Endothelial cell of umbilical vein (primary cell): ENCODE data around the gene ATP8A2. TPM values are rescaled to one million over a fixed set of nuclear protein-coding genes. Genes with fewer than 3 reads are reported as not detected.

ENCODE experiments used
- BruUV-seq: library from RNA; stranded (reverse); fragments of 400-500 nt; replicated peaks from 2 replicates; lab custom pipeline; 2021; lab: Mats Ljungman, UMichigan
- CTCF ChIA-PET: fragments of 300-600, 350-600 bp; sonication (Branson Sonifier 250); formaldehyde crosslinking; loops from one replicate; lab custom pipeline; 2021; ENCODE audit warnings: antibody characterized with exemption, inconsistent platforms; lab: Charles Lee
- POLR2A ChIA-PET: fragments of 300-600, 350-600 bp; sonication (Branson Sonifier 250); formaldehyde crosslinking; loops from one replicate; lab custom pipeline; 2021; ENCODE audit warnings: antibody characterized with exemption, inconsistent platforms; lab: Charles Lee
- DNase-seq: peaks from one replicate; pipeline ENCODE4 v3.0.0-alpha.2; 2011; ENCODE audit warnings: low read depth, low spot score
- FAIRE-seq: peaks from 2 replicates; lab custom pipeline; 2011; peaks lifted over from hg19 to GRCh38; lab: Jason Lieb, UNC
- H2AFZ ChIP-seq: 2 replicates; pipeline ENCODE4 v1.6.0; 2012; ENCODE audit warnings: low read depth, low read length, control low read depth, inconsistent platforms
- H3K27ac ChIP-seq: 2 replicates; pipeline ENCODE4 v1.5.1; 2011; ENCODE audit warnings: low read depth, mild to moderate bottlenecking, control low read depth, low read length, moderate library complexity; ENCODE audit not compliant: insufficient read depth
- H3K27me3 ChIP-seq, 2 experiments: 2 replicates each; pipeline versions ENCODE4 v1.6.0 to v1.6.1; 2011; ENCODE audit warnings: low read length in 2 of 2, mixed read lengths in 1 of 2; ENCODE audit not compliant: control insufficient read depth in 2 of 2, insufficient read depth in 2 of 2
- H3K36me3 ChIP-seq, 2 experiments: 2 replicates in 1 of 2; 3 replicates in 1 of 2; pipeline ENCODE4 v1.5.1; 2011; ENCODE audit warnings: low read length in 2 of 2, mild to moderate bottlenecking in 1 of 2, moderate library complexity in 1 of 2; ENCODE audit not compliant: control insufficient read depth in 2 of 2, insufficient read depth in 2 of 2; ENCODE audit errors: extremely low read depth in 1 of 2
- H3K4me1 ChIP-seq: 3 replicates; pipeline ENCODE4 v1.5.1; 2011; ENCODE audit warnings: mild to moderate bottlenecking, low read length; ENCODE audit not compliant: control insufficient read depth, insufficient read depth; ENCODE audit errors: extremely low read depth
- H3K4me2 ChIP-seq: 2 replicates; pipeline ENCODE4 v1.6.1; 2011; ENCODE audit warnings: low read length, control low read depth, mixed read lengths; ENCODE audit not compliant: insufficient read depth
- H3K4me3 ChIP-seq, 3 experiments: fragments of 200-600 bp in 1 of 3; sonication (generic), shearing (Covaris generic) in 1 of 3; replicated peaks in 1 of 3; 2 replicates each; pipeline ENCODE4 v1.5.1; 2011 to 2016; ENCODE audit warnings: control low read depth in 3 of 3, low read length in 3 of 3, mild to moderate bottlenecking in 2 of 3, inconsistent platforms in 1 of 3, low read depth in 1 of 3, moderate library complexity in 1 of 3; ENCODE audit not compliant: insufficient read depth in 1 of 3
- H3K79me2 ChIP-seq: 2 replicates; pipeline ENCODE4 v1.6.0; 2012; ENCODE audit warnings: low read length, inconsistent platforms; ENCODE audit not compliant: control insufficient read depth, insufficient read depth
- H3K9ac ChIP-seq: replicated peaks from 2 replicates; pipeline ENCODE3; 2011; ENCODE audit warnings: low read length, control low read depth; ENCODE audit not compliant: insufficient read depth; ENCODE audit errors: extremely low read depth
- H3K9me1 ChIP-seq: replicated peaks from 3 replicates; pipeline ENCODE4 v1.6.0; 2011; ENCODE audit warnings: mild to moderate bottlenecking, low read length; ENCODE audit not compliant: control insufficient read depth, insufficient read depth; ENCODE audit errors: extremely low read depth
- H3K9me3 ChIP-seq: replicated peaks from 2 replicates; pipeline ENCODE4 v1.5.1; 2012; ENCODE audit warnings: low read length, inconsistent platforms; ENCODE audit not compliant: control insufficient read depth, insufficient read depth
- H4K20me1 ChIP-seq: replicated peaks from 2 replicates; pipeline ENCODE3; 2011; ENCODE audit warnings: mild to moderate bottlenecking, low read length; ENCODE audit not compliant: control insufficient read depth, insufficient read depth; ENCODE audit errors: extremely low read depth
- EZH2 ChIP-seq: IDR thresholded peaks from 2 replicates; pipeline ENCODE4 v1.6.1; 2012; ENCODE audit warnings: borderline replicate concordance, low read depth, mild to moderate bottlenecking, moderate library complexity, low read length, inconsistent platforms; ENCODE audit not compliant: severe bottlenecking
- FOS ChIP-seq: IDR thresholded peaks from 2 replicates; pipeline ENCODE4 v1.6.1; 2011; ENCODE audit warnings: mild to moderate bottlenecking, low read length, moderate library complexity, borderline replicate concordance; ENCODE audit not compliant: insufficient read depth
- GATA2 ChIP-seq: IDR thresholded peaks from 2 replicates; pipeline ENCODE4 v1.7.0; 2011; ENCODE audit warnings: low read depth, mild to moderate bottlenecking, moderate library complexity, mixed read lengths, low read length; ENCODE audit not compliant: insufficient read length, insufficient read depth
- JUN ChIP-seq: IDR thresholded peaks from 2 replicates; pipeline ENCODE4 v1.6.1; 2011; ENCODE audit warnings: borderline replicate concordance, low read depth; ENCODE audit not compliant: insufficient read length, insufficient read depth
- MYC ChIP-seq: IDR thresholded peaks from one replicate; pipeline ENCODE4 v1.6.1; 2011; ENCODE audit warnings: mild to moderate bottlenecking, low read depth, low read length
- POLR2A ChIP-seq: IDR thresholded peaks from 2 replicates; pipeline ENCODE4 v1.6.1; 2012; ENCODE audit warnings: low read depth, mild to moderate bottlenecking, control low read depth, low read length
- POLR2AphosphoS5 ChIP-seq: IDR thresholded peaks from 2 replicates; pipeline ENCODE4 v1.6.1; 2012; ENCODE audit warnings: low read depth, mild to moderate bottlenecking, control low read depth, low read length, moderate library complexity; ENCODE audit not compliant: insufficient read depth
- dilution Hi-C: fragments of 300-500 bp; cut with MboI; formaldehyde crosslinking; loops from one replicate; pipeline ENCODE4 v1.15.0; 2019; ENCODE audit warnings: low sequenced_read_pairs; ENCODE audit not compliant: extremely low pct_ligation_motif_present
- intact Hi-C: fragments of 100-400 bp; cut with micrococcal nuclease; formaldehyde crosslinking; loops from one replicate; pipeline ENCODE4 v1.10.0; 2022
- polyA plus RNA-seq, 4 experiments: library from polyadenylated mRNA; depleted of rRNA in 3 of 4; stranded (reverse) in 3 of 4; unstranded in 1 of 4; fragments of >200 nt; gene quantifications; 2 replicates each; pipeline versions ENCODE4 v1.2.1 to v1.2.3, GENCODE V29; 2011 to 2012; ENCODE audit warnings: missing spikeins in 1 of 4
- total RNA-seq: library from RNA; stranded (reverse); gene quantifications from 2 replicates; pipeline ENCODE4 v1.2.3, GENCODE V29; 2021
- TF ChIP-seq, protein P1 (sequence below), 2 donors: IDR thresholded peaks; 1 replicate in 1 of 2; 2 replicates in 1 of 2; pipeline ENCODE4 v1.5.1; 2011; ENCODE audit warnings: low read length in 2 of 2, mild to moderate bottlenecking in 2 of 2, moderate library complexity in 2 of 2, control low read depth in 1 of 2, inconsistent platforms in 1 of 2, low read depth in 1 of 2; ENCODE audit not compliant: insufficient read depth in 1 of 2; ENCODE audit errors: extremely low read depth in 1 of 2
- TF ChIP-seq, protein P2 (sequence below): IDR thresholded peaks from 2 replicates; pipeline ENCODE4 v1.6.1; 2011; ENCODE audit not compliant: insufficient read depth, insufficient read length

The ATP8A2 gene
- total and polyA plus RNA-seq, 2 donors (not counting 3 experiments of a cell fraction or from before 2014, with no cell fraction given): 0.11 to 0.49 TPM

DNA sequence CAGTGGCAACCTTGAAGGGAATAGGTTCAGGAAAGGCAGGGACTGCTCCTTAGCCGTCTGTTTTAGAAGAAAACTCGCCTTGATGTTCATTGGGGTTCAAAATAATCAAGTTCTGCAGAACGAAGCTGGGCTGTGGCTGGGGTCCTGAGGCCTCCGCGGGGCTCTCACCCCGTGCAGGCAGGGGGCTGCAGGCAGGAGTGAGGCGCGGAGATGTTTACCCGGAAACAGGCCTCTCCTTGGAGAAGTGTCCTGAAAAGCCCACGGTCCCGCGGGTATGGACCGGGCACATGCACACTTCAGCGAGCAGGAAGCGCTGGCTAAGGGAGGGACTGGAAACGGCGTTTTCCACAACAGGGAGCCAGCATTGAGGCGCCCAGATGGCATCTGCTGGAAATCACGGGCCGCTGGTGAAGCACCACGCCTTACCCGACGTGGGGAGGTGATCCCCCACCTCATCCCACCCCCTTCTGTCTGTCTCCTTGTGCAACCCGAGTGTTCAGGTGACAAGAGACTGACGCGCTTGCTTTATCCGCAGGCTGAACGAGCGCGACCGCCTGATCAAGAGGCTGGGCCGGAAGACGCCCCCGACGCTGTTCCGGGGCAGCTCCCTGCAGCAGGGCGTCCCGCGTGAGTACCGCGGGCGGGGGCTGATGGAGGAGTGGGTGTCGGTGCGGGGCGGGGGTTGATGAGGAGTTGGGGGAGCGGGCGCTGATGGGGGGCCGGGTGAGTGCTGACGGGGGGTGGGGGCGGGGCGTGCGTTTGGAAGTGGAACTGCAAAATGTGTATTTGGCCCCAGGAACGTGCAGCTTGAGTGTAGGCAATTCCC lies 640.4 kb downstream of the ATP8A2 start:
- Histone ChIP-seq H2AFZ (peak overlapping the region; percentile 93), H3K27me3 (no peaks in the 10 kb centered on the region), H3K4me2 (peak overlapping the region; percentile 20), H3K4me1 (peaks cover 46% of the 10 kb centered on the region), H4K20me1 (no peaks in the 10 kb centered on the region), H3K79me2 (no peaks in the 10 kb centered on the region), H3K9ac (no peak overlapping the region), H3K27ac (no peak overlapping the region), H3K9me1 (no peaks in the 10 kb centered on the region), H3K4me3 (peak overlapping the region in 1 of 3 experiments; percentile 19), H3K36me3 (no peaks in the 10 kb centered on the region), H3K9me3 (peaks cover 2% of the 10 kb centered on the region)
- TF ChIP-seq POLR2AphosphoS5 (no peak), JUN (no peak), EZH2 (no peak), FOS (no peak), POLR2A (no peak), MYC (no peak), GATA2 (no peak)
- TF ChIP-seq, protein P1, sequence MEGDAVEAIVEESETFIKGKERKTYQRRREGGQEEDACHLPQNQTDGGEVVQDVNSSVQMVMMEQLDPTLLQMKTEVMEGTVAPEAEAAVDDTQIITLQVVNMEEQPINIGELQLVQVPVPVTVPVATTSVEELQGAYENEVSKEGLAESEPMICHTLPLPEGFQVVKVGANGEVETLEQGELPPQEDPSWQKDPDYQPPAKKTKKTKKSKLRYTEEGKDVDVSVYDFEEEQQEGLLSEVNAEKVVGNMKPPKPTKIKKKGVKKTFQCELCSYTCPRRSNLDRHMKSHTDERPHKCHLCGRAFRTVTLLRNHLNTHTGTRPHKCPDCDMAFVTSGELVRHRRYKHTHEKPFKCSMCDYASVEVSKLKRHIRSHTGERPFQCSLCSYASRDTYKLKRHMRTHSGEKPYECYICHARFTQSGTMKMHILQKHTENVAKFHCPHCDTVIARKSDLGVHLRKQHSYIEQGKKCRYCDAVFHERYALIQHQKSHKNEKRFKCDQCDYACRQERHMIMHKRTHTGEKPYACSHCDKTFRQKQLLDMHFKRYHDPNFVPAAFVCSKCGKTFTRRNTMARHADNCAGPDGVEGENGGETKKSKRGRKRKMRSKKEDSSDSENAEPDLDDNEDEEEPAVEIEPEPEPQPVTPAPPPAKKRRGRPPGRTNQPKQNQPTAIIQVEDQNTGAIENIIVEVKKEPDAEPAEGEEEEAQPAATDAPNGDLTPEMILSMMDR (IDR thresholded peaks at IDR 0.05; ENCODE audit: extremely low read depth in 1 of 2, insufficient read depth in 1 of 2, low read depth in 1 of 2, low read length in 2 of 2): no peak
- TF ChIP-seq, protein P2, sequence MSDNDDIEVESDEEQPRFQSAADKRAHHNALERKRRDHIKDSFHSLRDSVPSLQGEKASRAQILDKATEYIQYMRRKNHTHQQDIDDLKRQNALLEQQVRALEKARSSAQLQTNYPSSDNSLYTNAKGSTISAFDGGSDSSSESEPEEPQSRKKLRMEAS: no peak
- dilution Hi-C loops (no loop called here), intact Hi-C loops (loop anchor here (10.0 kb wide), 2 partner anchors 213 to 697 kb away; partner anchors contain the start of gene RNF6)
- POLR2A ChIA-PET: no interaction called here
- FAIRE-seq (no peak), DNase-seq (no peak)
- CTCF ChIA-PET: interaction anchor here (1.2 kb wide), 1 partner anchor 30 kb away, joined by 3 read pairs; no protein-coding TSS in a partner anchor
- BruUV-seq: no TSS peak
